ENCODE measurements around the gene DOK6.

DNA sequence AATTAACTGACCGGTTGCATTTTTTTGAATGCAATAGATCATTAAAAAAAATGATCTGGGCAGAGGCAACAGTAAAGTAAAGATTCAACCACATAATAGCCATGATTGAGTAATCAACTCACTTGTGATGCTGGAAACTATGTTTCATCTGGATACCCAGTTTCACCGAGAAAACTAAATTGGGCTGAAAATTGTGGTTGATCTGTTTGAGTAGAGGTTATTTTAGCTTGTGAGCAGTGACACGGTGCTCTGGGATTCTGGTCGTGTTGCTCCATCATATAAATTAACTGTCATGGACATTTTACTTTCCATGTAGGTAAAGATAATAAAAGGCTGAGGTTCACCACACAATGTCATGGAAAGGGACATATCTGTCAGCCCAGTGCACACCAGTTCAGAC, 488.3 kb downstream of the DOK6 start:
- TF ChIP-seq, protein P1, sequence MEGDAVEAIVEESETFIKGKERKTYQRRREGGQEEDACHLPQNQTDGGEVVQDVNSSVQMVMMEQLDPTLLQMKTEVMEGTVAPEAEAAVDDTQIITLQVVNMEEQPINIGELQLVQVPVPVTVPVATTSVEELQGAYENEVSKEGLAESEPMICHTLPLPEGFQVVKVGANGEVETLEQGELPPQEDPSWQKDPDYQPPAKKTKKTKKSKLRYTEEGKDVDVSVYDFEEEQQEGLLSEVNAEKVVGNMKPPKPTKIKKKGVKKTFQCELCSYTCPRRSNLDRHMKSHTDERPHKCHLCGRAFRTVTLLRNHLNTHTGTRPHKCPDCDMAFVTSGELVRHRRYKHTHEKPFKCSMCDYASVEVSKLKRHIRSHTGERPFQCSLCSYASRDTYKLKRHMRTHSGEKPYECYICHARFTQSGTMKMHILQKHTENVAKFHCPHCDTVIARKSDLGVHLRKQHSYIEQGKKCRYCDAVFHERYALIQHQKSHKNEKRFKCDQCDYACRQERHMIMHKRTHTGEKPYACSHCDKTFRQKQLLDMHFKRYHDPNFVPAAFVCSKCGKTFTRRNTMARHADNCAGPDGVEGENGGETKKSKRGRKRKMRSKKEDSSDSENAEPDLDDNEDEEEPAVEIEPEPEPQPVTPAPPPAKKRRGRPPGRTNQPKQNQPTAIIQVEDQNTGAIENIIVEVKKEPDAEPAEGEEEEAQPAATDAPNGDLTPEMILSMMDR (IDR thresholded peaks at IDR 0.05 in 8 of 11, conservative IDR thresholded peaks at IDR 0.05 in 3 of 11) = no peak
- no peak for TF ChIP-seq POLR2AphosphoS5 (IDR thresholded peaks at IDR 0.05)
- no peak for TF ChIP-seq POLR2A (IDR thresholded peaks at IDR 0.05)

Data from spleen (tissue), 7 donors.